Prostate gland (tissue), 2 donors: ENCODE data around the gene RTN4R. TPM values are rescaled to one million over a fixed set of nuclear protein-coding genes. Genes with fewer than 3 reads are reported as not detected.

Experiments
- DNase-seq: peaks from one replicate; pipeline ENCODE4 v3.0.0-alpha.2; 2019; ENCODE audit warnings: low spot score
- H3K27ac ChIP-seq, 2 donors: fragments of 200-600 bp; sonication (generic); 2 replicates each; pipeline ENCODE4 v1.5.1; 2017 to 2019
- H3K27me3 ChIP-seq: fragments of 200-600 bp; sonication (generic); replicated peaks from 2 replicates; pipeline ENCODE4 v1.5.1; 2019; ENCODE audit not compliant: insufficient read depth
- H3K36me3 ChIP-seq, 2 donors: fragments of 200-600 bp; sonication (generic); 1 replicate in 1 of 2; 2 replicates in 1 of 2; pipeline versions ENCODE4 v1.5.1 to v1.8.1; 2017 to 2019
- H3K4me1 ChIP-seq: fragments of 200-600 bp; sonication (generic); replicated peaks from 2 replicates; pipeline ENCODE4 v1.5.1; 2019
- H3K4me3 ChIP-seq, 2 donors: fragments of 200-600 bp; sonication (generic); 2 replicates each; pipeline ENCODE4 v1.5.1; 2017 to 2019
- H3K9me3 ChIP-seq: fragments of 200-600 bp; sonication (generic); 2 replicates; pipeline ENCODE4 v1.5.1; 2017
- CTCF ChIP-seq, 4 experiments: fragments of 200-600 bp in 2 of 4; fragments of 450-650 bp in 2 of 4; sonication (generic) in 2 of 4; IDR thresholded peaks; 1 replicate in 3 of 4; 2 replicates in 1 of 4; pipeline ENCODE4 v1.5.1; 2016 to 2019; ENCODE audit warnings: antibody characterized with exemption in 4 of 4, mild to moderate bottlenecking in 2 of 4, moderate library complexity in 2 of 4
- POLR2A ChIP-seq: fragments of 450-650 bp; IDR thresholded peaks from one replicate; pipeline ENCODE4 v1.6.1; 2016; ENCODE audit warnings: antibody characterized with exemption, mild to moderate bottlenecking
- POLR2AphosphoS5 ChIP-seq: sonication (generic); formaldehyde crosslinking; IDR thresholded peaks from one replicate; pipeline ENCODE4 v1.6.1; 2017; ENCODE audit warnings: antibody characterized with exemption
- WGBS: methylation state at CpG from one replicate; pipeline ENCODE4 v1.1.5; 2018; 5-methylcytosine and 5-hydroxymethylcytosine counted together
- intact Hi-C: fragments of 100-400 bp; cut with DNase I; formaldehyde crosslinking; loops from one replicate; pipeline ENCODE4 v1.14.2; 2022
- total RNA-seq, 2 donors: library from RNA; depleted of rRNA; stranded (reverse); fragments of >200 nt; gene quantifications; one replicate each; pipeline ENCODE4 v1.1.0, GENCODE V29; 2016

RTN4R gene
- total RNA-seq, 2 donors from 2014 or later: 4.4 to 6.0 TPM

- Histone ChIP-seq H3K36me3 (no peaks in the 10 kb centered on the region), H3K9me3 (no peaks in the 10 kb centered on the region), H3K27ac (no peak overlapping the region), H3K4me1 (no peaks in the 10 kb centered on the region), H3K27me3 (no peaks in the 10 kb centered on the region), H3K4me3 (no peak overlapping the region)
- TF ChIP-seq POLR2A (no peak), POLR2AphosphoS5 (no peak), CTCF (IDR thresholded peaks at IDR 0.05) (no peak)
- intact Hi-C loops: no loop called here
- 92% methylated on average over 18 of the region's 18 CpGs for WGBS
- no peak for DNase-seq
These were observed 9.4 kb downstream of the RTN4R start for GRCh38 chr22:20258584-20259326.

- WGBS: 78% methylated on average over 3 of the region's 4 CpGs
- H3K27me3 ChIP-seq: no peaks in the 10 kb centered on the region
These were observed 10.2 kb downstream of the RTN4R start for GRCh38 chr22:20258021-20258299.

GRCh38 chr22:20257212-20258020, 10.7 kb downstream of the RTN4R start:
- no peak overlapping the region for H3K27ac ChIP-seq
- H3K4me1 ChIP-seq: no peaks in the 10 kb centered on the region
- no peaks in the 10 kb centered on the region for H3K36me3 ChIP-seq
- TF ChIP-seq POLR2A (no peak), POLR2AphosphoS5 (no peak), CTCF (IDR thresholded peaks at IDR 0.05) (no peak)
- H3K27me3 ChIP-seq: no peaks in the 10 kb centered on the region
- no peaks in the 10 kb centered on the region for H3K9me3 ChIP-seq
- 88% methylated on average over 15 of the region's 15 CpGs for WGBS
- DNase-seq: no peak
- no peak overlapping the region for H3K4me3 ChIP-seq
- intact Hi-C loops: no loop called here

More at GRCh38 chr22:20258021-20258299, 10.2 kb downstream of the RTN4R start:
- Histone ChIP-seq H3K4me3 (no peak overlapping the region), H3K27ac (no peak overlapping the region), H3K4me1 (no peaks in the 10 kb centered on the region), H3K36me3 (no peaks in the 10 kb centered on the region), H3K9me3 (no peaks in the 10 kb centered on the region)
- intact Hi-C loops: no loop called here
- TF ChIP-seq CTCF (IDR thresholded peaks at IDR 0.05): no peak
- no peak for TF ChIP-seq POLR2AphosphoS5
- TF ChIP-seq POLR2A: no peak
- no peak for DNase-seq

- no peak for TF ChIP-seq POLR2A
- no peak for TF ChIP-seq POLR2AphosphoS5
- TF ChIP-seq CTCF (IDR thresholded peaks at IDR 0.05): no peak
- H3K4me3 ChIP-seq: no peak overlapping the region
- H3K4me1 ChIP-seq: no peaks in the 10 kb centered on the region
- no peaks in the 10 kb centered on the region for H3K9me3 ChIP-seq
- no peak for DNase-seq
- H3K27me3 ChIP-seq: no peaks in the 10 kb centered on the region
- no peak overlapping the region for H3K27ac ChIP-seq
- WGBS: 83% methylated on average over 12 of the region's 12 CpGs
- intact Hi-C loops: no loop called here
- no peaks in the 10 kb centered on the region for H3K36me3 ChIP-seq
These were observed 11.4 kb downstream of the RTN4R start for GRCh38 chr22:20256551-20257211.
